Peyer's patch (tissue), 4 donors: Measurements from ENCODE around the gene PLXNC1. TPM values are rescaled to one million over a fixed set of nuclear protein-coding genes. Genes with fewer than 3 reads are reported as not detected.
A peak's percentile ranks its signal among the peaks of the same experiment; 100 is the strongest.

Experiments
- DNase-seq, 3 donors: peaks; one replicate each; pipeline ENCODE4 v3.0.0-alpha.2; 2017 to 2019
- H3K27ac ChIP-seq, 4 donors: fragments of 200-600 bp; sonication (generic); one replicate each; pipeline ENCODE4 v1.5.1; 2016 to 2019
- H3K27me3 ChIP-seq, 2 donors: fragments of 200-600 bp; sonication (generic); one replicate each; pipeline ENCODE4 v1.5.1; 2019
- H3K36me3 ChIP-seq, 3 donors: fragments of 200-600 bp; sonication (generic); one replicate each; pipeline ENCODE4 v1.5.1; 2016 to 2019
- H3K4me1 ChIP-seq, 4 donors: fragments of 200-600 bp; sonication (generic); one replicate each; pipeline ENCODE4 v1.5.1; 2016 to 2019
- H3K4me3 ChIP-seq, 4 donors: fragments of 200-600 bp; sonication (generic); 1 replicate in 3 of 4; 2 replicates in 1 of 4; pipeline ENCODE4 v1.5.1; 2016 to 2019; ENCODE audit warnings: mild to moderate bottlenecking in 1 of 4
- H3K9me3 ChIP-seq, 4 donors: fragments of 200-600 bp; sonication (generic); one replicate each; pipeline ENCODE4 v1.5.1; 2016 to 2019; ENCODE audit warnings: mild to moderate bottlenecking in 1 of 4
- POLR2A ChIP-seq, 2 donors: fragments of 450-650 bp; IDR thresholded peaks; one replicate each; pipeline ENCODE4 v1.5.1; 2017; ENCODE audit warnings: antibody characterized with exemption in 2 of 2, mild to moderate bottlenecking in 2 of 2, moderate library complexity in 2 of 2
- total RNA-seq, 4 donors: library from RNA; depleted of rRNA; stranded (reverse); fragments of >200 nt; gene quantifications; one replicate each; pipeline ENCODE4 v1.1.0, GENCODE V29; 2016
- TF ChIP-seq, protein P1 (sequence below), 6 experiments: fragments of 450-650 bp in 4 of 6; fragments of 200-600 bp in 2 of 6; sonication (generic) in 1 of 6; IDR thresholded peaks; one replicate each; pipeline ENCODE4 v1.5.1; 2017 to 2019; ENCODE audit warnings: antibody characterized with exemption in 6 of 6, mild to moderate bottlenecking in 3 of 6, moderate library complexity in 1 of 6

The PLXNC1 gene
- total RNA-seq, 4 donors from 2014 or later = 0.88 to 21.5 (median 5.1) TPM

DNA sequence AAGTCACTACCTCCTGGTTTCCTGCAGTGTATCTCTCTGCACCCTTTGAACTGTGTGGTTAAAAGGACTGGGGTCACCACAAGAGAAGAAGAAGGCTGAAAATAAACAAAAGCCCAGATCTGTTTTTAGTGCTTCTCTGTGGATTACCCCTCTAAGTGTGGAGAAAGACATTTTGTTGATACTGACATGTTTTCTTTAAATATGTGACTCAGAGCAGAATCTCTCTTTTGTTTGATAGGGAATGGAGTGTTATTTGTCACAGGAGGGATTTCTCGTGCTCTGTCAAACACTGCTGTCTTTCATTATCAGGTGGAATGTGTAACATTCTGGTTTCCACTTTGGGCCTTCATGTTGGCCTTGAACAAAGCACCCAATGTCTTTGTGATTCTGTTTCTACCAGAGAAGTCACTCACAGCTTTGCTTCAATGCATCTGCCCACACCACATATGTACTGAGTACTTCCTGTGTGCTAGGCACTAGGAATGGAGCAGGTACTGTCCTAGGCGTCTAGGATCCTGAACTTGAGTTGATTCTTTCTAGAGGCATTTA lies 82.1 kb downstream of the PLXNC1 start:
- Histone ChIP-seq H3K4me3 (no peak overlapping the region), H3K27me3 (no peaks in the 10 kb centered on the region), H3K4me1 (no peaks in the 10 kb centered on the region), H3K9me3 (no peaks in the 10 kb centered on the region), H3K36me3 (no peaks in the 10 kb centered on the region), H3K27ac (no peak overlapping the region)
- no peak for TF ChIP-seq POLR2A (IDR thresholded peaks at IDR 0.05)
- TF ChIP-seq, protein P1, sequence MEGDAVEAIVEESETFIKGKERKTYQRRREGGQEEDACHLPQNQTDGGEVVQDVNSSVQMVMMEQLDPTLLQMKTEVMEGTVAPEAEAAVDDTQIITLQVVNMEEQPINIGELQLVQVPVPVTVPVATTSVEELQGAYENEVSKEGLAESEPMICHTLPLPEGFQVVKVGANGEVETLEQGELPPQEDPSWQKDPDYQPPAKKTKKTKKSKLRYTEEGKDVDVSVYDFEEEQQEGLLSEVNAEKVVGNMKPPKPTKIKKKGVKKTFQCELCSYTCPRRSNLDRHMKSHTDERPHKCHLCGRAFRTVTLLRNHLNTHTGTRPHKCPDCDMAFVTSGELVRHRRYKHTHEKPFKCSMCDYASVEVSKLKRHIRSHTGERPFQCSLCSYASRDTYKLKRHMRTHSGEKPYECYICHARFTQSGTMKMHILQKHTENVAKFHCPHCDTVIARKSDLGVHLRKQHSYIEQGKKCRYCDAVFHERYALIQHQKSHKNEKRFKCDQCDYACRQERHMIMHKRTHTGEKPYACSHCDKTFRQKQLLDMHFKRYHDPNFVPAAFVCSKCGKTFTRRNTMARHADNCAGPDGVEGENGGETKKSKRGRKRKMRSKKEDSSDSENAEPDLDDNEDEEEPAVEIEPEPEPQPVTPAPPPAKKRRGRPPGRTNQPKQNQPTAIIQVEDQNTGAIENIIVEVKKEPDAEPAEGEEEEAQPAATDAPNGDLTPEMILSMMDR (IDR thresholded peaks at IDR 0.05) = no peak
- DNase-seq = no peak

GRCh38 chr12:94231709-94232108 lies 83.3 kb downstream of the PLXNC1 start:
- H3K4me3 ChIP-seq = no peak overlapping the region
- no peaks in the 10 kb centered on the region for H3K27me3 ChIP-seq
- no peak overlapping the region for H3K27ac ChIP-seq
- H3K9me3 ChIP-seq = no peaks in the 10 kb centered on the region
- no peak for DNase-seq
- H3K4me1 ChIP-seq = no peaks in the 10 kb centered on the region
- TF ChIP-seq, protein P1 (IDR thresholded peaks at IDR 0.05) = no peak
- no peaks in the 10 kb centered on the region for H3K36me3 ChIP-seq

GRCh38 chr12:94235848-94236247 lies 87.5 kb downstream of the PLXNC1 start:
- no peak overlapping the region for H3K4me3 ChIP-seq
- no peaks in the 10 kb centered on the region for H3K27me3 ChIP-seq
- H3K9me3 ChIP-seq = no peaks in the 10 kb centered on the region
- H3K36me3 ChIP-seq = no peaks in the 10 kb centered on the region
- peaks cover 0 to 4% (median 0%) of the 10 kb centered on the region in 4 donors for H3K4me1 ChIP-seq
- no peak for DNase-seq
- H3K27ac ChIP-seq = no peak overlapping the region
- TF ChIP-seq, protein P1 (IDR thresholded peaks at IDR 0.05) = no peak
- no peak for TF ChIP-seq POLR2A (IDR thresholded peaks at IDR 0.05)

- Histone ChIP-seq H3K4me1 (peaks cover 0 to 4% (median under 1%) of the 10 kb centered on the region in 4 donors), H3K36me3 (no peaks in the 10 kb centered on the region), H3K4me3 (no peak overlapping the region), H3K27me3 (no peaks in the 10 kb centered on the region), H3K9me3 (no peaks in the 10 kb centered on the region), H3K27ac (peak overlapping the region in 1 of 4 donors; percentile 5)
- DNase-seq = no peak
- no peak for TF ChIP-seq POLR2A (IDR thresholded peaks at IDR 0.05)
- TF ChIP-seq, protein P1 (IDR thresholded peaks at IDR 0.05) = no peak
Observed at GRCh38 chr12:94239332-94239993, 91.1 kb downstream of the PLXNC1 start.

DNA sequence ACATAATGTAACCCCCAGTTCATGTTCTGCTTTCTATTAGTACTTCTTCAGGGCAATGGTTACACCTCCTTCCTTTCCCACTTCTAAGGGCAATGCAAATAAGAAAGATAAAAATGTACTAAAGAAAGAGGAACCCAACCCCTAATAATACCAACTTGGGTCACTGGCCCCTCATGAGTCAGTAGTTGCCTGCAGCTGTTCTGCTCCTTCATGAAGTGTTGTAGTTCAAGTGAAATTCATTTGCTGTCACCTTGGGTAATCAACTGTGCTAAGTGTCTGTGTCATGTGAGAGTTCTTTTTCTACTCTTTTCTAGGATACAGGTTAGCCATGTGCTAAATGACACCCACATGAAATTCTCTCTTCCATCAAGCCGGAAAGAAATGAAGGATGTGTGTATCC lies 91.8 kb downstream of the PLXNC1 start:
- Histone ChIP-seq H3K9me3 (no peaks in the 10 kb centered on the region), H3K4me3 (no peak overlapping the region), H3K27ac (peak overlapping the region in 2 of 4 donors; percentile 19 to 47), H3K27me3 (no peaks in the 10 kb centered on the region), H3K4me1 (peaks cover 0 to 8% (median 2%) of the 10 kb centered on the region in 4 donors), H3K36me3 (no peaks in the 10 kb centered on the region)
- peak in 2 of 3 donors; percentile 59 to 66 for DNase-seq
- TF ChIP-seq POLR2A (IDR thresholded peaks at IDR 0.05) = no peak
- TF ChIP-seq, protein P1 (IDR thresholded peaks at IDR 0.05) = no peak
